ENCODE measurements around the gene EXOC4. TPM values are rescaled to one million over a fixed set of nuclear protein-coding genes. Genes with fewer than 3 reads are reported as not detected.

Gene EXOC4
- total RNA-seq, 1 experiment from 2014 or later: 71.0 TPM

DNA sequence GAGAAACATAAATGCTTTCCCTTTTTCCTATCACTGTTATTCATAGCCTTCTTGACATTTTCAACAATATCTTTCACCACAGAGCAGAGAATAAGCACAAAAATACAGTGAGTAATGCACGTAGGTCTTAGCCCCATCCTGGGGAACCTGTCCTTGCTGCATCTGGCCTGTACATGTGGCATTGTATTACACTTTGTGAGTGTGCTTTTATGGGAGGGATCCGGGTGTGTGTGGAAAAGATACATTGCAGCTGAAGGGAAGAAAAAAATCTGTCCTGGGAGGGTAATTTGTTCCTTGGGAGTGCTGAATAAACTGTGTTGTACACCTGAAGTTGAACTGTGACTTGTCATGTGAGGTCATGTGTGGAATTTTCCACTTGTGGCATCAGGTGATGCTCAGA lies 451.6 kb downstream of the EXOC4 start:
- ATAC-seq (no peak), DNase-seq (ENCODE audit: low read depth, low spot score) (no peak)
- no TSS peak for BruUV-seq (replicated peaks)

DNA sequence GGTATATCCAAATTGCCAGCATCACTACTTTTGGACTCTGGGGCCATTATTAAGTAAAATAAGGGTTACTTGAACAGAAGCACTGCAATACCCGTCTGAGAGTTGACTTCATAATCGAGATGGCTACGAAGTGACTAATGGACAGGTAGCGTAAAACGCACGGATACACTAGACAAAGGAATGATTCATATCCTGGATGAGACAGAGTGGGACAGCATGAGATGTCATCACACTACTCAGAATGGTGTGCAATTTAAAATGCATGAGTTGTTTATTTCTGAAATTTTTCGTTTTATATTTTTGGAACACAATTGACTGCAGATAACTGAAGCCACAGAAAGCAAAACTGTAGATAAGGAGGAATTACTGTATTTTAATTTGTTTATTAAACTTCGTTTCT lies 452.7 kb downstream of the EXOC4 start:
- intact Hi-C loops (cut with micrococcal nuclease; ENCODE audit: unreplicated experiment): no loop called here
- no peak; the same call in 1 of the 2 replicates for ATAC-seq
- H3K27ac ChIP-seq (ENCODE audit: low read length): no peak overlapping the region

More for the DNA sequence above, 451.6 kb downstream of the EXOC4 start:
- ChIA-PET POLR2A (no interaction called here), CTCF (no interaction called here)
- no peaks in the 10 kb centered on the region for H3K9me3 ChIP-seq (ENCODE audit: control insufficient read depth, insufficient read depth, low read depth, low read length)
- in situ Hi-C loops (cut with HindIII; ENCODE audit: low pct_unique_long_range_greater_than_20kb, low sequenced_read_pairs) (no loop called here), intact Hi-C loops (cut with micrococcal nuclease; ENCODE audit: unreplicated experiment) (no loop called here)
- no peaks in the 10 kb centered on the region for H3K27me3 ChIP-seq (ENCODE audit: control insufficient read depth, insufficient read depth, low read length)
- TF ChIP-seq SIN3A (IDR thresholded peaks at IDR 0.05; ENCODE audit: borderline replicate concordance, insufficient read depth, low read depth, low read length) (no peak), POLR2AphosphoS5 (IDR thresholded peaks at IDR 0.05; ENCODE audit: low read depth, low read length) (no peak), TCF7L2 (IDR thresholded peaks at IDR 0.05; ENCODE audit: low read depth, low read length) (no peak)
- TF ChIP-seq, protein P1, sequence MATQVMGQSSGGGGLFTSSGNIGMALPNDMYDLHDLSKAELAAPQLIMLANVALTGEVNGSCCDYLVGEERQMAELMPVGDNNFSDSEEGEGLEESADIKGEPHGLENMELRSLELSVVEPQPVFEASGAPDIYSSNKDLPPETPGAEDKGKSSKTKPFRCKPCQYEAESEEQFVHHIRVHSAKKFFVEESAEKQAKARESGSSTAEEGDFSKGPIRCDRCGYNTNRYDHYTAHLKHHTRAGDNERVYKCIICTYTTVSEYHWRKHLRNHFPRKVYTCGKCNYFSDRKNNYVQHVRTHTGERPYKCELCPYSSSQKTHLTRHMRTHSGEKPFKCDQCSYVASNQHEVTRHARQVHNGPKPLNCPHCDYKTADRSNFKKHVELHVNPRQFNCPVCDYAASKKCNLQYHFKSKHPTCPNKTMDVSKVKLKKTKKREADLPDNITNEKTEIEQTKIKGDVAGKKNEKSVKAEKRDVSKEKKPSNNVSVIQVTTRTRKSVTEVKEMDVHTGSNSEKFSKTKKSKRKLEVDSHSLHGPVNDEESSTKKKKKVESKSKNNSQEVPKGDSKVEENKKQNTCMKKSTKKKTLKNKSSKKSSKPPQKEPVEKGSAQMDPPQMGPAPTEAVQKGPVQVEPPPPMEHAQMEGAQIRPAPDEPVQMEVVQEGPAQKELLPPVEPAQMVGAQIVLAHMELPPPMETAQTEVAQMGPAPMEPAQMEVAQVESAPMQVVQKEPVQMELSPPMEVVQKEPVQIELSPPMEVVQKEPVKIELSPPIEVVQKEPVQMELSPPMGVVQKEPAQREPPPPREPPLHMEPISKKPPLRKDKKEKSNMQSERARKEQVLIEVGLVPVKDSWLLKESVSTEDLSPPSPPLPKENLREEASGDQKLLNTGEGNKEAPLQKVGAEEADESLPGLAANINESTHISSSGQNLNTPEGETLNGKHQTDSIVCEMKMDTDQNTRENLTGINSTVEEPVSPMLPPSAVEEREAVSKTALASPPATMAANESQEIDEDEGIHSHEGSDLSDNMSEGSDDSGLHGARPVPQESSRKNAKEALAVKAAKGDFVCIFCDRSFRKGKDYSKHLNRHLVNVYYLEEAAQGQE (IDR thresholded peaks at IDR 0.05; ENCODE audit: insufficient read depth in 1 of 2, low read depth in 2 of 2, low read length in 1 of 2): no peak
- TF ChIP-seq, protein P2, sequence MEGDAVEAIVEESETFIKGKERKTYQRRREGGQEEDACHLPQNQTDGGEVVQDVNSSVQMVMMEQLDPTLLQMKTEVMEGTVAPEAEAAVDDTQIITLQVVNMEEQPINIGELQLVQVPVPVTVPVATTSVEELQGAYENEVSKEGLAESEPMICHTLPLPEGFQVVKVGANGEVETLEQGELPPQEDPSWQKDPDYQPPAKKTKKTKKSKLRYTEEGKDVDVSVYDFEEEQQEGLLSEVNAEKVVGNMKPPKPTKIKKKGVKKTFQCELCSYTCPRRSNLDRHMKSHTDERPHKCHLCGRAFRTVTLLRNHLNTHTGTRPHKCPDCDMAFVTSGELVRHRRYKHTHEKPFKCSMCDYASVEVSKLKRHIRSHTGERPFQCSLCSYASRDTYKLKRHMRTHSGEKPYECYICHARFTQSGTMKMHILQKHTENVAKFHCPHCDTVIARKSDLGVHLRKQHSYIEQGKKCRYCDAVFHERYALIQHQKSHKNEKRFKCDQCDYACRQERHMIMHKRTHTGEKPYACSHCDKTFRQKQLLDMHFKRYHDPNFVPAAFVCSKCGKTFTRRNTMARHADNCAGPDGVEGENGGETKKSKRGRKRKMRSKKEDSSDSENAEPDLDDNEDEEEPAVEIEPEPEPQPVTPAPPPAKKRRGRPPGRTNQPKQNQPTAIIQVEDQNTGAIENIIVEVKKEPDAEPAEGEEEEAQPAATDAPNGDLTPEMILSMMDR (IDR thresholded peaks at IDR 0.05): no peak
- H3K4me1 ChIP-seq (ENCODE audit: control insufficient read depth, insufficient read depth, low read length): no peaks in the 10 kb centered on the region
- H3K4me3 ChIP-seq (ENCODE audit: low read depth in 2 of 2, low read length in 2 of 2): no peak overlapping the region
- H3K36me3 ChIP-seq (ENCODE audit: control insufficient read depth, insufficient read depth, low read length): no peaks in the 10 kb centered on the region
- no peak overlapping the region for H3K27ac ChIP-seq (ENCODE audit: low read length)

More for the DNA sequence above, 452.7 kb downstream of the EXOC4 start:
- TF ChIP-seq TCF7L2 (IDR thresholded peaks at IDR 0.05; ENCODE audit: low read depth, low read length) (no peak), POLR2AphosphoS5 (IDR thresholded peaks at IDR 0.05; ENCODE audit: low read depth, low read length) (no peak), SIN3A (IDR thresholded peaks at IDR 0.05; ENCODE audit: borderline replicate concordance, insufficient read depth, low read depth, low read length) (no peak)
- TF ChIP-seq, protein P2 (IDR thresholded peaks at IDR 0.05): no peak
- TF ChIP-seq, protein P1 (IDR thresholded peaks at IDR 0.05; ENCODE audit: insufficient read depth in 1 of 2, low read depth in 2 of 2, low read length in 1 of 2): no peak
- H3K27me3 ChIP-seq (ENCODE audit: control insufficient read depth, insufficient read depth, low read length): no peaks in the 10 kb centered on the region
- H3K36me3 ChIP-seq (ENCODE audit: control insufficient read depth, insufficient read depth, low read length): no peaks in the 10 kb centered on the region
- no TSS peak for BruUV-seq (replicated peaks)
- no peaks in the 10 kb centered on the region for H3K9me3 ChIP-seq (ENCODE audit: control insufficient read depth, insufficient read depth, low read depth, low read length)
- no peak overlapping the region for H3K4me3 ChIP-seq (ENCODE audit: low read depth in 2 of 2, low read length in 2 of 2)
- no peaks in the 10 kb centered on the region for H3K4me1 ChIP-seq (ENCODE audit: control insufficient read depth, insufficient read depth, low read length)
- in situ Hi-C loops (cut with HindIII; ENCODE audit: low pct_unique_long_range_greater_than_20kb, low sequenced_read_pairs): no loop called here
- ChIA-PET CTCF (no interaction called here), POLR2A (no interaction called here)
- peak; percentile 86 for DNase-seq (ENCODE audit: low read depth, low spot score)

All from Panc1 (cell line).